ENCODE data around the gene SRL. TPM values are rescaled to one million over a fixed set of nuclear protein-coding genes. Genes with fewer than 3 reads are reported as not detected.
A peak's percentile ranks its signal among the peaks of the same experiment; 100 is the strongest.

SRL gene
- polyA plus RNA-seq, 1 of the 3 experiments (the other 2 are of a cell fraction): not detected

- TF ChIP-seq SIN3A (IDR thresholded peaks at IDR 0.05; ENCODE audit: borderline replicate concordance, low read depth, low read length): no peak
- TF ChIP-seq YY1 (IDR thresholded peaks at IDR 0.05; ENCODE audit: low read depth): no peak
- TF ChIP-seq RAD21 (IDR thresholded peaks at IDR 0.05; ENCODE audit: low read length): no peak
- TF ChIP-seq FOSL2 (IDR thresholded peaks at IDR 0.05; ENCODE audit: borderline replicate concordance, low read depth): peak; percentile 80
- no peak for TF ChIP-seq RCOR1 (IDR thresholded peaks at IDR 0.05; ENCODE audit: low read length)
- TF ChIP-seq GATA2 (CRISPR knock-in tag; IDR thresholded peaks at IDR 0.05): no peak
- TF ChIP-seq MXI1 (IDR thresholded peaks at IDR 0.05; ENCODE audit: low read depth, low read length): no peak
- 0 out of 2 replicates have a peak, but pooled peaks have one; percentile 25 for TF ChIP-seq USF1 (IDR thresholded peaks at IDR 0.05; ENCODE audit: borderline replicate concordance, low read depth)
- TF ChIP-seq NFIC (IDR thresholded peaks at IDR 0.05; ENCODE audit: borderline replicate concordance): no peak
- no peak for TF ChIP-seq CHD2 (IDR thresholded peaks at IDR 0.05; ENCODE audit: low read length, partially characterized antibody)
- no peak for TF ChIP-seq EZH2phosphoT487 (IDR thresholded peaks at IDR 0.05; ENCODE audit: borderline replicate concordance, low read depth)
- 0 out of 2 replicates have a peak, but pooled peaks have one; percentile 35 for TF ChIP-seq PBX3 (IDR thresholded peaks at IDR 0.05)
- no peak for TF ChIP-seq TAF1 (IDR thresholded peaks at IDR 0.05; ENCODE audit: borderline replicate concordance, low read depth, low read length)
- TF ChIP-seq RXRA (IDR thresholded peaks at IDR 0.05; ENCODE audit: borderline replicate concordance, low read depth): no peak
- no peak for TF ChIP-seq FOXJ3 (CRISPR knock-in tag; IDR thresholded peaks at IDR 0.05)
- TF ChIP-seq MAX (IDR thresholded peaks at IDR 0.05; ENCODE audit: low read depth): peak; percentile 79; the same call in 1 of the 2 replicates
- TF ChIP-seq TCF12 (IDR thresholded peaks at IDR 0.05): peak; percentile 33; the same call in 1 of the 2 replicates
- TF ChIP-seq POLR2AphosphoS5 (IDR thresholded peaks at IDR 0.05; ENCODE audit: low read depth, low read length): no peak
- no peak for TF ChIP-seq NRF1 (IDR thresholded peaks at IDR 0.05; ENCODE audit: low read depth, low read length)
- TF ChIP-seq, protein P1, sequence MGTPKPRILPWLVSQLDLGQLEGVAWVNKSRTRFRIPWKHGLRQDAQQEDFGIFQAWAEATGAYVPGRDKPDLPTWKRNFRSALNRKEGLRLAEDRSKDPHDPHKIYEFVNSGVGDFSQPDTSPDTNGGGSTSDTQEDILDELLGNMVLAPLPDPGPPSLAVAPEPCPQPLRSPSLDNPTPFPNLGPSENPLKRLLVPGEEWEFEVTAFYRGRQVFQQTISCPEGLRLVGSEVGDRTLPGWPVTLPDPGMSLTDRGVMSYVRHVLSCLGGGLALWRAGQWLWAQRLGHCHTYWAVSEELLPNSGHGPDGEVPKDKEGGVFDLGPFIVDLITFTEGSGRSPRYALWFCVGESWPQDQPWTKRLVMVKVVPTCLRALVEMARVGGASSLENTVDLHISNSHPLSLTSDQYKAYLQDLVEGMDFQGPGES (IDR thresholded peaks at IDR 0.05; ENCODE audit: low read depth, low read length): no peak
- no peak for TF ChIP-seq GABPA (IDR thresholded peaks at IDR 0.05; ENCODE audit: low read depth)
- no peak for TF ChIP-seq REST (IDR thresholded peaks at IDR 0.05; ENCODE audit: low read depth, low read length)
- no peak for TF ChIP-seq ELF1 (IDR thresholded peaks at IDR 0.05)
Measured at GRCh38 chr16:4214215-4214621, 27.7 kb downstream of the SRL start (continued).
